GM03348 (cell line): Measurements from ENCODE around the gene TBC1D22A.
"Not testable (repeated sequence)": the region's sequence is repeated elsewhere in the genome, so short reads cannot be mapped to it uniquely, and the experiment has no call there.

Source experiments
- DNase-seq: peaks from one replicate; pipeline ENCODE4 v3.0.0; 2012; ENCODE audit warnings: low spot score

Gene TBC1D22A

DNA sequence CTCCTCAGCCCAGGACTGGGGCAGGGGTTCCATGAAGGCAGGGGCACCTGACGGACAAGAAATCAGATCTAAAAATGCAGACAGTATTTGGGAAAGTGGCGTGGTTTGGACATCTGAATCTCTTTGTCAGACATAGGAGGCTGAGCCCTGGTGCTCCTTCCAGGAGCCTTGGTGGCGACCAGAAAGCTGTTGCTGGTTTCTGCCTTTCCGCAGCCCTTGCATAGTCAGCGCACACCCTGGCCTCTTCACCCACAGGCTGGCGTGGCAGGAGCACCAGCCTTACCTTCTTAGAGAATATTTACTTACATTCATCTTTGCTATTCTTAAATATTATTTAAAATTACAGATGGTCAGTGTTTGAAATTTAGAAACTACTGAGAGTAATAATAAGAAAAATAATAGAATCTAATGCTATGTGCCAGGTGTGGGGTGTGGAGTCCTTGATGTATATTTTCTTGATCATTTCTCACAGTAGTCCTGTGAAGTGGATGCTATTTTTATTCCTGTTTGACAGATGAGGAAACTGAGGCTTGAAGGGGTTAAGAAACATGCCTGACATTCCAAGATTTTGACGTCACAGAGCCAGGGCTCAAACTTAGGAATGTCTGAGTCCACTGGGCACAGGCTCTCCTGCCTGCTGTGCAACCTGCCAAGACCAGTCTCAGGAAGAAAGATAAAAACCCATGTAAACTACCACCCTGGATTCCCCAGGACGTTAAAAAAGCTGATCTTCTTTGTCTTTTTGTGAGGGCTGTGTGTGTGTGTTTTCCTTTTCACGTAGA lies 51.6 kb downstream of the TBC1D22A start:
- peak; percentile 78 for DNase-seq

DNA sequence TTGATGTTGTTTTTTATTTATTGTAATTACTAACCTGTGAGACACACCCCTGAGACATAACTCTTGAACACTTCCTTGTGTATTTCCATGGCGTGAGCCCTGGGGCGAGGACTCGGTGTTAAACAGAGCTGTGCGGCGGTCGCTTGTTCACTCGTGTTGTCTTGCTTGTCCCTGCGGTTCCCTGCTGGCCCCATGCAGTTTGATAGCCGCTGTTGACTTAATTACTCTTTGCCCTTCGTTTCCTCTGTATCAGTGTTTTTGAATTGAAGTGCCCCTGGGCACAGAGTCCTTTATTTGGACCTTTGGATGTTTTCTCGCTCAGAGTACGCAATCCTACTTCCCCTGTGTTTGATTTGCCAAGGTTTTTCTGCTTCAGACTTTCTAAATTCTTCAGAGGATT lies 52.7 kb downstream of the TBC1D22A start:
- DNase-seq = no peak

DNA sequence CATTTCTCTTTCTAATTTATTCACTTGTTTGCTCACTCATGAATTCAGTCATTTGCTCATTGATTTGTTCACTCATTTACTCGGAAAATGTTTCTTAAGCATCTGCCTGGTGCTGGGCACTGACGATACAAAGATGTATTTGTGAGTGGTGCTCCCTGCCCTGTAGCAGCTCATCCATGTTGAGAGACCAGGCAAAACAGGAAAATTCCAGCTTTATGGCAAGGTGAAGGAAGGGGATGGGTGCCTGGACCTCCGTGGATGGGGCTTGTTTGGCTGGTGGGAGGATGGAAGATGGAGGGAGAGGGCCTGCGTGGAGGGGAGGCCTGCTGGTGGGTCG lies 53.1 kb downstream of the TBC1D22A start:
- no peak for DNase-seq

DNA sequence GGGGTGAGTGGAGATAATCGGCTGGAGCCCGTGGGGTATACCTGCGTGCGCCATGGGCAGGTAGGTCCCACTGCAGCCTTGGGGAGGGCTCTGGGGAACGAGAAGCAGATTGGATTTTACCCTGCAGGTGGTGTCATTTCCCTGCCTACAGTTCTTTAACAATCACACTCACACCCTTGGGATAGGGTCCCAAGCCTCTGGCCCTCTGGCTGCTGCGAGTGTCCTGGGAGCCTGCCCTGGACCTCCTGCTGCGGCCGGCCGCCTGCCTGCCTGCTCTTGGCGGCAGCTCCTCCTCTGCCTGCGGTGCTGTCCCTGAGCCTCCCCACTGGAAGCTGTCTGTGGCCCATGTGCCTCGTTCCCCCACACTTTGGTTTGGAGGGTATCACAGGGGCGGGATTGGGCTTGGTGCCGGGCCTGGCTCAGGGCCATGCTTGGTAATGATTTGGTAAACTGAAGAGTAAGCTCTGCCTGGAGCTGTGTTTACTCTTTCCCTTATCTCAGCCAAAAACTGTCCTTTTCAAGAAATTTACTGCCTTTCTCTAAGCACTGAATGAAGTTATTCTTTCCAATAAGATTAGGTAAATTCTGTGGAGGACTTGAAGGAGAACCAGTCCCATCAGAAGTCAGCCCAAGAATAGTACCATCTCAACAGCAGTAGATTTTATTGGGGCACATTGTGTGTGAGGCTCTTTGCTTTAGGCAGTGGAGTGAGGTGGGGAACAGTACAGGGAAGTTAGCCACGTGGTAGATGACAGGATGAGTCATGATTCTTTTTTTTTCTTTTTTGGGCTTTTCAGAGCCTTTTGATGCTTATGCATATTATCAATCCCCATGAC lies 53.7 kb downstream of the TBC1D22A start:
- DNase-seq = peak; percentile 72

DNA sequence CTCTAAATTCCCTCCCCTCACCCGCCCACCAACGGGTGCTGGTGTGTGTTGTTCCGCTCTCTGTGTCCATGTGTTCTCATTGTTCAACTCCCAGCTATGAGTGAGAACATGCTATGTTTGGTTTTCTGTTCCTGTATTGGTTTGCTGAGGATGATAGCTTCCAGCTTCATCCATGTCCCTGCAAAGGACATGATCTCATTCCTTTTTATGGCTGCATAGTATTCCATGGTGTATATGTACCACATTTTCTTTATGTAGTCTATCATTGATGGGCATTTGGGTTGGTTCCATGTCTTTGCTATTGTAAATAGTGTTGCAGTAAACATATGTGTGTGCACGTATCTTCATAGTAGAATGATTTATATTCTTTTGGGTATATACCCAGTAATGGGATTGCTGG lies 54.9 kb downstream of the TBC1D22A start:
- DNase-seq = not testable (repeated sequence)

DNA sequence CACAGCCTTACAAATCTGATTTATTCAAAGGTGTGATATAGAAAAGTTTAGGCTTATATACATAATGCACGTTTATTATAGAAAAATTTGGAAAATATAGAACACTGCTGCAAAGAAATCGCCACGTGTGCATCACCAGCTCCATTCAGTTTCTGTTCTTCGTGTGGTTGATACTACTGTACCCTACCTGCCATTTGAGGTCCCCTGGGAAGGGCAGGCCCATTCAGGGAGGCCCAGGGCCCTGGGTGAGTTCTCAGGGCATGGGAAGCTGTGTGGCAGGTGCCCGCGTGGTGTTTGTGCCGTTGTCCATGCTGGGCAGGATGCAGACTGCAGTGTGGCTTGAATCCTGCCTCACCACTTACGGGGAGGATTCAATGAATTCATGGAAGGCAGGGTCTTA lies 60.8 kb downstream of the TBC1D22A start:
- no peak for DNase-seq

DNA sequence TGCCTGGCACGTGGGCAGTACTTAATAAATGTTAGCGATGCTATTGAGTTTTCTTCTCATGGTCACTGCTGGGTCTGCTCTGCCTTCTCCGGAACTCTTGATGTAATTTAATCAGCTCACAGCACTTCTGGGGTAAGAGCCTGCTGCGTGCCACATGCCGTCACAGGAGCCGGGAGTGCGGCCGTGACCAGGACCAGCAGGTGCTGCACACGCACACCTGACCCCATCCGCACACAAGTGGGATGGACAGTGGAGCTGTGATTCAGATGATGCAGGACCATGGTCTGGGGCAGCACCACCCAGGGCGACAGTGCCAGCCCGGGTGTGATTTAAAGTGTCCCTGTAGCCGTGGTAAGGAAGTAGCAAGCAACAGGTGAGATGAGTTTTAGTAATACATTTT lies 61.2 kb downstream of the TBC1D22A start:
- no peak for DNase-seq

DNA sequence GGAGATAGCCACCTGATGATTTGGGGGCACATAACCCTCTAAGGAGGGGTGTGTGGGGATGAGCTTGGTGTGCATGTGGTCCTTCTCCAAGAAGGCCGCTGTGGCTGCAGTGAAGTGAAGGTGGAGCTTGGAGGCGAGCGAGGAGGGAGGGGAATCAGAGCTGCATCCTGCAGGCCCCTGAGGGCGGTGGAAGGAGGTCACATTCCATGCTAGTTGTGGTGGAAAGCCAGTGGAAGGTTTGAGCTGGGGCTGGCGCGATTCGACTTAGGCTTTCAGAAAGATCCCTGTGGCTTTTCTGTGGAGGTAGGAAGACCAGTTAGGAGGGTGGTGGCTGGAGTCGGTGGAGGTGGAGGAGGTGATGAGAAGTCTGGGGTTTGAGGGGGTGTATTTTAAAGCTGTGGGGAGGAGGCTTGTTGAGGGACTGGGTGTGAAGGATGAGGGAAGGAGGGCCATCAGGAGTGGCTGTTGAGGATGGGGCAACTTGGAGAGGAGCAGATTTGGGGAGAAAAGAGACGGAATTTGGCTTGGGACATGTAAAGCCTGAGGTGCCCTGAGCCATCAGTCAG lies 62.0 kb downstream of the TBC1D22A start:
- no peak for DNase-seq

DNA sequence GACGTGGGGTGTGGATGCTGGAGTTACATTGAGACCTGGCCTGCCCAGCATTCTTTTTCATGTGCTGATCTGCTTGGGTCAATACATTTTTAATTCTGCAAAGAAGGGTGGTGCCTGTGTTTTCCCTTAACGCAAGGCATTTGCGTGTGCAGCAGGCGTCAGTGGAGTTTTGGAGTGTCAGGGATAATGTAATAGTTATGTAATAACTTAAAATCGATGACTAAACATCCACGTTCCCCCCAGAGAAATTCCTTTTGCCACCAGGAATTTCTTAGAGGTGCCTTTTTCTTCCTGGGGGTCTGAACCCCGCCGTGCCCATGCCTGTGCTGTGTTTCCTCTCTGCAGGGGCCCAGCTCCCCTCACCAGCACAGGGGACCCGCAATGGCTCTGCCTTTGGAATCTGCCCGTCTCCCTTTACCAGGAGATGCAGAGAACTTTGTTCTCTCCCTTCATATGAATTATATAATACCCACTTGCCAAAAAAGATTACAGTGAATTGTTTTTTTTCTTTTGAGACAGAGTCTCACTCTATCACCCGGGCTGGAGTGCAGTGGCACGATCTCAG lies 62.6 kb downstream of the TBC1D22A start:
- DNase-seq = no peak

DNA sequence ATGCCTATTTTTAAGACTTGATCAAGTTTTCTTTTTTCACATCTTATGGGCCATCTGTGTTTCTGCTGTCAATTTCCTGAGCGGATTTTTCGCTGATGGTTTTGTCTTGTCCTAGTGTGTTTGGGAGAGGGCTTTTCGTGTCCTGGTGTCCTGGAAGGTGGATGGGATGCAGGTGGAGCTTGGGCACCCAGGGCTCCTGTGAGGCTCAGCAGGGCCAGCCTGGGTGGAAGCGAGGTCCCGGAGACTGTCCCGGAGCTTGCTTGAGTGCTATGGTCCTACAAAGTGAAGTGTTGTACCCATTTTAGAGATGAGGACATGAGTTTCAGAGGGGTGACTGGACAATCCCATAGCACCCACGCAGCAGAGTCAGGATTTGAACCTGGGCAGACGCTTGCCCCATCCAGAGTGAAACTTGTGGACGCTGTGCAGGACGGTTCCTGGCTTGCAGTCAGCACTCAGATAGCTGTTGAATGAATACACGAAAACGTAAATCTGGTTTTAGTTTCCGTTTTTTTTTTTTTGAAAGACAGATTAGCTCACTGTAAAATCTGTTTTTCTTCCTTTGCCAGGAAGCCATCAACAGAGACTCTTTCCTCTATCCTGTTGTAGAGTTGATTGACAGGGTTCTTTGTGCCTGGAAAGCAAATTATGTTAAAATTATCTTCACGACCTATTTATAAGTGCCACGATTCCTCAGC lies 64.1 kb downstream of the TBC1D22A start:
- DNase-seq = no peak

DNA sequence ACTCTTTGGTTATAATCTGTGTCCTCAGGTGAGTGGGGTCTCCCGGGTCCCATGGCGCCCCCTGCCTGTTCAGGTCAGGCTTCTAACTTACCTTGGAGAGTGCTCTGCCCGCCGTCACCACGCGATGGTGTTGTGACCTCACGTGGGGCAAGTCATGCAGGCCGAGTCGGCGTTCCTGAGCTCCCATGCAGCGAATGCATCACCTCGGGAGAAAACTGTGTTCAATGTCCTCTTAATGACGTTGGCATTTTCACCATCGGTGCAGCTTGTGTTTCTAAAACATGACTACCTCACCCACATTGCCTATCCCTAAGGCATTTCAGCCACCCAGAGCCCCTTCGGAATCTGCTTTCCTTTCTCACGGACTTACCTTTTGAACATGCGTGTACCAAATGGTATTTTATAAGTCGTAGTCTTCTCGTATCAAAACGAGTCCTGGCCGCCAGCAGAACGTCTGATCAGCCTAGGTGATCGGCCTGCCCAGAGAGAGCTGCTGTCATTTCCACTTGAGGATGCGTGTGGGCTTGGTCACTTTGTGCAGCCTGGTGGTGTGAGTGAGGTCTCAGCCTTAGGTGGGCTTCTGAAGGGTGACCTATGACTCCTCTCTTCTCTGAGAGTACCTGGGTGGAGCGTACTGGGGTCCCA lies 64.8 kb downstream of the TBC1D22A start:
- no peak for DNase-seq

DNA sequence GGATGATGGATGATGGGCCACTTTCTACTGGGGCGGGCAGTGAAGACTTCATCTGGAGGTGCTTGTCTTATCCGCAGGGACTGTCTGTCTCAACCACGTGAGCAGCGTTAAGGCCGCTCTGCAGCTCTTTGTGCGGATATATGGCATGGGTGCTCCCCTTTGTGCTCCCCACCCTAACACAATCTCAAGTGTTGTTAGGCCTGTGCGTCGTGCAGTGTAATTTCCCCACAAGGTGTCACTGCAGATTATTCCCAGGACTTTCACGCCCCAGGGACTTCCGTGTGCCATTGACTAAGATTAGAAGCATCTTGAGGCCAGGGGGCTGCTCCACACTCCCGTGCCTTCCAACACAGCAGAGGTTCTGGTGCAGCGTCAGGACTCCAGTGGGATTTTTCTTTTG lies 65.3 kb downstream of the TBC1D22A start:
- no peak for DNase-seq

DNA sequence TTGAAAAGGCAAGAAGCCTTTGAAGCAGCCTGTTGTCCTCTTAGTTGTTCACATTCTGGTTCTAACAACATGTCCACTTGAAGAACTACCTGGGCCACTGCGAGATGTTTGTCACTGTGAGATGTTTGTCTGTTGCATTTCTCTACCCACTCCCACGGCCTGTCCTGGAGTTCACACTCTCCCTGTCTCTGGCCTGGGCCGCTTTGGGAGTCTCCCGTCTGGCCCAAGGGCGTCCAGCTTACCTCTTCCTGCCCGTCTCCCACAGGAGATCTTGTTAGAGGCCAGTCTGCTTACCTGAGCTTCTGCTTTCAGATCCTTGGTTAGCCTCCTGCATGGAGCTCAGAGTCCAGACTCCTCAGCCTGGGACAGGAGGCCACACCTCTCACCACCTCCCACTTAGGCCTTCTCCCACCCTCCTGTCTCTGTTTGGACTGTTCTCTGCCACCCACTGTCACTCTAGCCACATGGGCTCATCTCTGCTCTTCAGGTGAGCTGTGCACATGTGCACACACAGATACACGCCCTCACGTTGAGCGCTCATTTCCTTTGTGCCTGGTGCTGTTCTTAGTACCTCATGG lies 66.0 kb downstream of the TBC1D22A start:
- DNase-seq = no peak

DNA sequence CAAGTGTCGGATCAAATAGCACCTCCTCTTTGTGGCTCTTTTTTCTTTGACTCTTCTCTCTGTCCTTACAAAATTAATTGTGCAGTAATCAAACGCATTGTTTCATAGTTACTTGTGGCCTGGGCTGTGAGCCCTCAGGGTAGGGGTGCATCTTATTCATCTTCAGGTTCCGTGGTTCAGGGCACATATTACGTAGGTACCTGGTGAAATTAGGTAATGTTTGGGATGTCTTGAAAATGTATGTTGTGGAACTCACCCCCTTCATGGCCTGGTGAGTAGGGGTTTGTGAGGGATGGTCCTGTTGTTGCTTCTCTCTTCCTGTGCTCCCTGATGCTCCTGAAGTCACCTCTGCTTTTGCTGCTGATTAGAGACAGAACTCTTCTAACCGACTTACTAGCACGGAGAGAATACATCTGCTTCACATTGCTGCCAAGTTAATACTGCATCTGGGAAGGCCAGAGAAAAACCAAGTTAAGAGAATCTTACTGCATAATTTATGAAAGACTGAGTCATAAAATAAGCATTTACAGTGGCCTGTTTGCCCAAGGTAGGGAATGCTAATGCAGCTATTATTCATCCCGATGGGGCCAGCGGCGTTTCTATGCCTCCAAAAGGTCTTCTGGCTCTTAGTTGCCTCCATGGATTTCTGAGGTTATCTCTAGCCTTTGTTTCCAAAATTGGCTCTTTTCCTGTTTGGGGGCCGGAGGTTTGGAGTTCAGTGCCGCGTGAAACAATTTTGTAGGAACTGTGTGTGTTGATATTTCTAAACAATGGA lies 66.9 kb downstream of the TBC1D22A start:
- peak; percentile 91 for DNase-seq

DNA sequence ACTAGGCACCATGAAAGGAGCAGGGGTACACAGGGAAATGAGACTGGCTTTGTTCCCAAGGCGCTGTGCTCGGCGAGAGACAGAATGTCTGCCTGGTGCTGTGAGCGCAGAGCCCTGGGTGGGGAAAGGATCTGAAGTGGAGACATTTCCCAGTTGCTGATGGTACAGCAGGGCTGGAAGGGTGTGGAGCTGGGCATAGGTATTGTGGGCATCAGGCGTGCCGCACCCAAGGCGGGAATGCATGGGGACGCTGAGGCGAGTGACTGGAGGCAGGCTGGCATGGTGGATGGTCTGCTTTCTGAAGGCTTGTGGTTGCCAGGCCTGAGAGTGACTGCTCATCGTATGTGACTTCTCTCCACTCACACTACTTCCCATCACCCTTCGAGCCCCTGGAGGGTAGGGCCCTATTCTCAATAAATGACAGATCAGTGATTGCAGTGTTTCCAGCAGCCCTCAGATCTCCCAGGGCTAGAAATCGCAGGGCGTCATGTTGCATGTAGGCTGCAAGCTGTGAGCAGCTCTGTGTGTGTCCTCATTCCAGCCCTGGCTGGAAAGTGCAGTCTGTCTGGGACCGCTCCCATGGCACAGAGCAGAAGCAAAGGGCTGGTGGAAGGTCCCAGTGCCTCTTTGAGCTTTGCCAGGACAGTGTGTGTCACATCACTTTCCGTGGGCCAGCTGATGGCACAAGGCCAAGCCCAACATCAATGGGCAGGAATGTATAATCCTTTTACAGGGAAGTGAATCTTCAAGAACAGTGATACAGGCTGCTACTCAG lies 67.7 kb downstream of the TBC1D22A start:
- DNase-seq = peak; percentile 81

DNA sequence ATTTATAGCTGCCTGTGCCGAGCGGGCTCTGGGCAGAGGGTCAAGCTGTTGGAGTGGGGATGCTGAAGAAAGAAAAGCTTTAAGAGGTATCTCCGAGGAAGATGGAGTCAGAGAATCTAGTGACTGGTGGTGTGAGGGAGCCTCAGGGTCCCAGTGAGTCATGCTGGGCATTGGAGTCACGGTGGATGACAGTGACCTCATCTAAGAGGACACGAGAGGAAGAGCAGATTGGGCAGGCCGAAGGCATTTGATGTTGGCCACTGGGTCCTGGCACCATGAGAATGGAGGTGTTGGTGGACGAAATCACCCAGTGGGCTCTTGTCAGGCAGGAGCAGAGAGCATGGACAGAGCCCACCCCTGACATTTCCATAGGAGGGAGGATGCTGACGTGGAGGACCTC lies 68.4 kb downstream of the TBC1D22A start:
- no peak for DNase-seq

DNA sequence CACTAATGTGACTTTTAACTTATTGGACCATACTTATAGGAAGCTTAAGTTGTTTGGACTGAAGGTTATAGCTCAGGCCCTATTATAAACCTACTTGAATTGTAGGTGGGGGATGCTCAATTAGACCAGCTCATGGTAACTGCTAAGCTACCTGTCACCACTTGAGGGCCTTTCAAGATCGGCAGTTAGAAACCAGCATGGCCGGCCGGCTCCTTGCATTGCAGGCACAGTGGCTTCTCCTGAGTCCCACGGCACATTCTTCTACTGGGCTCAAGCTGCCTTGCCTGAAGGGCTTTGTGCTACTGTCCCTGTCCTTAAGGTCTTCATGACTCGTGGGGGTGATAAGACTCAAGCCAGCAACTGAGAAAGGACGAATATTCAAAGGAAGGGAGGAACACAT lies 70.8 kb downstream of the TBC1D22A start:
- DNase-seq = no peak

DNA sequence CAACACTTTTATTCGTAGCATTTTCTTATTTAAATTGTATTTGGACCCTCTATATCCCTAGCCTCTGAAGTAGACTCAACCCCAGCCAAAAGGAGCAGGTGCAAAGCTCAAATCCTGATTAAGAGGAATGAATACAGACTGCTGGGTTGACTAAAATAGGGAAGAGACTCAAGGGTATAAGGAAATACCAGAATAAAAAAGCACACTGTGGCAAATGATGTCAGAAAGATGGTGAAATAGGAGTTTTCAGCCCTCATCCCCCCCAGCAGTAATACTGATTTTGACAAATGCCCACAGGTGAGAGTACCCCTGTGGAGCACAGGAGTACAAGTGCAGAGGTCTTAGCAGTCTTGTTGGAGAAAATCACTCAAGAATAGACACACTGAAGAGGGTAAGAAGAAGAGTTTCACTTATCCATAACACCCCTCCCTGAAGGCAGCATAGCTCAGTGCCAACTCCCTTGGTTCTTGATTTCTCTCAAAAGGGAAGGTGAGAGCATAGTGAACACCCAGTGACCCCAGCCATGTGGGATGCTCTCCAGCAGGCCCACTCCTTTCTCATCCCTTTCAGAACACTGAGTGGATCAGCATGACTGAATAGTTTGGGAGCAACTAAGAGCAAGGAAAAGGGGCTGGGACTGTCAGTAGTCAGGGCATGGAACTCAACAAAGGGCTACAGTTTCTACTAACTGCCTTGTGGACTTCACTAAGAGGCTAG lies 71.7 kb downstream of the TBC1D22A start:
- no peak for DNase-seq

DNA sequence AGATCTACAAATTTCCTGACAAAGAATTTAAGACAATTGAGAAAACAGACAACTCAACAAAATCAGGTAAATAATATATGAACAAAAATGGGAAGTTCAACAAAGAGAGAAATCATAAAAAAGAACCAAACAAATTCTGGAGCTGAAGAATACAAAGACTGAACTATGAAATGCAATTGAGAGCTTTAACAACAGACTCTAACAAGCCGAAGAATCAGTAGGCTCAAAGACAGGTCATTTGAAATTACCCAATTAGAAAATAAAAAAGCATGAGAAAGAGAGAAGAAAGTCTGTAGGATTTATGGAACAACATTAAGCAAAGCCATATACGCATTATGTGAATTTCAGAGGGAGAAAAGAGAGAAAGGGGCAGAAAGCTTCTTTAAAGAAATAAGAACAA lies 72.8 kb downstream of the TBC1D22A start:
- no peak for DNase-seq
